K562 (cell line): ENCODE data around the gene DOLPP1. TPM values are rescaled to one million over a fixed set of nuclear protein-coding genes. Genes with fewer than 3 reads are reported as not detected.

ENCODE experiments used
- EHMT2 ChIP-seq: fragments of 450-650 bp; IDR thresholded peaks from 2 replicates; pipeline ENCODE4 v1.6.1; 2018; ENCODE audit warnings: antibody characterized with exemption
- EZH2 ChIP-seq: IDR thresholded peaks from 2 replicates; pipeline ENCODE4 v1.6.1; 2012; ENCODE audit warnings: low read depth, mild to moderate bottlenecking, inconsistent platforms, low read length, borderline replicate concordance
- HSF4 ChIP-seq: fragments of 250-450 bp; sonication (Bioruptor Pico); IDR thresholded peaks from 2 replicates; pipeline ENCODE4 v2.1.2; 2022; ENCODE audit warnings: mild to moderate bottlenecking, moderate library complexity, borderline replicate concordance
- MCM2 ChIP-seq: fragments of 450-650 bp; IDR thresholded peaks from 2 replicates; pipeline ENCODE4 v1.6.1; 2017; ENCODE audit warnings: low read depth, mild to moderate bottlenecking
- MLLT1 ChIP-seq, 2 experiments: fragments of 450-650 bp; IDR thresholded peaks; 2 replicates each; pipeline ENCODE4 v1.6.1; 2016
- RAD51 ChIP-seq: fragments of 450-650 bp; IDR thresholded peaks from 2 replicates; pipeline ENCODE4 v1.7.1; 2016; ENCODE audit warnings: low read depth, mild to moderate bottlenecking, borderline replicate concordance
- RNF2 ChIP-seq: sonication (generic); IDR thresholded peaks from 2 replicates; pipeline ENCODE4 v1.6.1; 2016
- TGIF2 ChIP-seq: sonication (generic); formaldehyde crosslinking; IDR thresholded peaks from 2 replicates; pipeline ENCODE4 v1.8.1; 2022; ENCODE audit warnings: mild to moderate bottlenecking, missing genetic modification reagents, moderate library complexity
- USF1 ChIP-seq: sonication (generic); formaldehyde crosslinking; IDR thresholded peaks from 2 replicates; pipeline ENCODE4 v1.9.0; 2022; ENCODE audit warnings: mild to moderate bottlenecking, missing genetic modification reagents
- WHSC1 ChIP-seq: IDR thresholded peaks from one replicate; pipeline ENCODE4 v1.6.1; 2012; ENCODE audit warnings: low read length, control low read depth, inconsistent platforms
- ZFX ChIP-seq: sonication (generic); formaldehyde crosslinking; IDR thresholded peaks from 2 replicates; pipeline ENCODE4 v1.8.0; 2022; ENCODE audit warnings: mild to moderate bottlenecking, missing genetic modification reagents, moderate library complexity
- ZNF124 ChIP-seq: sonication (generic); formaldehyde crosslinking; IDR thresholded peaks from 2 replicates; pipeline ENCODE4 v1.8.1; 2022; ENCODE audit warnings: missing genetic modification reagents
- ZNF146 ChIP-seq: IDR thresholded peaks from one replicate; pipeline ENCODE4 v1.6.1; 2018; ENCODE audit warnings: missing compliant biosample characterization; ENCODE audit not compliant: unreplicated experiment
- ZNF212 ChIP-seq: fragments of 450-650 bp; formaldehyde crosslinking; IDR thresholded peaks from 2 replicates; pipeline ENCODE4 v1.4.0; 2020; ENCODE audit warnings: mild to moderate bottlenecking
- ZNF398 ChIP-seq: fragments of 250-450 bp; sonication (Bioruptor Pico); IDR thresholded peaks from 2 replicates; pipeline ENCODE4 v1.8.0; 2021; ENCODE audit warnings: moderate library complexity, mild to moderate bottlenecking, inconsistent platforms
- polyA plus RNA-seq, 8 experiments: library from polyadenylated mRNA; depleted of rRNA in 4 of 8; stranded (reverse) in 5 of 8; unstranded in 3 of 8; fragments of >200 nt; fragmentation: Nextera tagmentation in 2 of 8; fragmentation: Illumina TruSeq in 1 of 8; extraction: Ambion mirVana in 2 of 8; extraction: Trizol in 1 of 8; gene quantifications; 2 replicates each; pipeline versions ENCODE4 v1.2.1 to v1.2.3, GENCODE V29; 2011 to 2014; ENCODE audit warnings: inconsistent platforms in 1 of 8, missing spikeins in 1 of 8
- total RNA-seq, 7 experiments: library from RNA; depleted of rRNA in 6 of 7; stranded (reverse); fragments of >200 nt in 6 of 7; fragmentation: Illumina TruSeq in 2 of 7; extraction: Trizol in 2 of 7; gene quantifications; 2 replicates each; pipeline versions ENCODE4 v1.2.1 to v1.2.3, GENCODE V29; 2011 to 2021; ENCODE audit warnings: low replicate concordance in 1 of 7
- TF ChIP-seq, protein P1 (sequence below): fragments of 450-650 bp; formaldehyde crosslinking; IDR thresholded peaks from 2 replicates; pipeline ENCODE4 v1.4.0; 2020; ENCODE audit warnings: mild to moderate bottlenecking, mixed read lengths
- TF ChIP-seq, protein P2 (sequence below): fragments of 250-450 bp; sonication (Bioruptor Pico); IDR thresholded peaks from 2 replicates; pipeline ENCODE4 v1.4.0; 2020; ENCODE audit warnings: mild to moderate bottlenecking

DOLPP1 gene
- total and polyA plus RNA-seq, 9 of the 15 experiments (the other 6 are each of a cell fraction or from before 2014, with no cell fraction given): 3.0 to 39.8 (median 30.5) TPM

DNA sequence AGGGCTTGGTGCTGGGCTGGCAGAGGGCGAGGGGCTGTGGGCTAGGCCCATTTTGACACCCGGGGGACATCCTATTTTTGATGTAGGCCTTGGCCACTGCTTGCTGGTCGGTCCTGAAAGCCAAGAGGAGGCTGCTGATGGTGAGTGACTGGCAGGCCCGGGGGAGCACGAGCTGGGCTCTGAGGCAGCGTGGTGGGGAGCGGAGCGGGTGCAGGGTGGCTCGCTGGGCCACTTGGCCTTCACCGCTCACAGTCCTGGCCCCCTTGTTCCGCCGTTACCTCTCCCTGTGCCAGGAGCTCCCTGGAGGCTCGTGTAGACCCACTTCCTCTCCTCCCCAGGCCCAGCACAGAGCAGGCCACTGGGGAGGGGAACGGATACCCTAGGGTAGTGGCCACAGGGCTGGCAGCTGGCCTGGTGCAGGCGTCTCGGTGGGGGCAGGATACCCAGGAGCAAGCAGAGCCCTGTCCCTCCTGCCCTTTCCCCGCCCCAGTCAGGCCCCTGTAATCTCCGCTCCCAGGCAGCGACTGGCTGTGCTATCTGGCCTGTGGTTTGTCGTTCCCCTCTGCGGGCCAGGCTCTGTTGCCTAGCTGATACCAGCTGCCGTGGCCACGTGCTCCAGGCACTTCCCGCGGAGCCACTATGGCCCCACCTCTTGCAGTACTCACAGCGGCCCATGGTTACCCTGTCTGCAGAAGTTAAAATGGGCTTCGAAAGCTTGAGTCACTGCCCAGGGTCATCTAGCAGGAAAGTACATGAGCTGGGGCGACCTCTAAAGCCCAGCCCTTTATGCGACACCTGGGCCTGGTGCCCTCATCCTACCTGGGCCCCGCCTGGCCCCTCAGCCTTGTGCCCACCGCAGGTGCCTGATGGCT is 11.7 kb upstream of the DOLPP1 start (continued):
- TF ChIP-seq MLLT1 (IDR thresholded peaks at IDR 0.05): peak; percentile 26 to 98; a peak in 2 of 4 replicates
- no peak for TF ChIP-seq ZNF398 (CRISPR knock-in tag)
- TF ChIP-seq USF1 (CRISPR knock-in tag): peak; percentile 99
- peak; percentile 93 for TF ChIP-seq RAD51
- TF ChIP-seq HSF4: peak; percentile 78; the same call in 1 of the 2 replicates
- TF ChIP-seq ZNF212 (CRISPR knock-in tag): no peak
- TF ChIP-seq MCM2: no peak
- TF ChIP-seq TGIF2 (CRISPR knock-in tag): no peak
- TF ChIP-seq ZNF146 (CRISPR knock-in tag): no peak
- TF ChIP-seq RNF2: peak; percentile 99
- TF ChIP-seq EHMT2: no peak
- TF ChIP-seq, protein P1, sequence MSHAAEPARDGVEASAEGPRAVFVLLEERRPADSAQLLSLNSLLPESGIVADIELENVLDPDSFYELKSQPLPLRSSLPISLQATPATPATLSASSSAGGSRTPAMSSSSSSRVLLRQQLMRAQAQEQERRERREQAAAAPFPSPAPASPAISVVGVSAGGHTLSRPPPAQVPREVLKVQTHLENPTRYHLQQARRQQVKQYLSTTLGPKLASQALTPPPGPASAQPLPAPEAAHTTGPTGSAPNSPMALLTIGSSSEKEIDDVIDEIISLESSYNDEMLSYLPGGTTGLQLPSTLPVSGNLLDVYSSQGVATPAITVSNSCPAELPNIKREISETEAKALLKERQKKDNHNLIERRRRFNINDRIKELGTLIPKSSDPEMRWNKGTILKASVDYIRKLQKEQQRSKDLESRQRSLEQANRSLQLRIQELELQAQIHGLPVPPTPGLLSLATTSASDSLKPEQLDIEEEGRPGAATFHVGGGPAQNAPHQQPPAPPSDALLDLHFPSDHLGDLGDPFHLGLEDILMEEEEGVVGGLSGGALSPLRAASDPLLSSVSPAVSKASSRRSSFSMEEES (CRISPR knock-in tag): no peak
- TF ChIP-seq EZH2: peak; percentile 61; the same call in 1 of the 2 replicates
- no peak for TF ChIP-seq WHSC1
- TF ChIP-seq, protein P2, sequence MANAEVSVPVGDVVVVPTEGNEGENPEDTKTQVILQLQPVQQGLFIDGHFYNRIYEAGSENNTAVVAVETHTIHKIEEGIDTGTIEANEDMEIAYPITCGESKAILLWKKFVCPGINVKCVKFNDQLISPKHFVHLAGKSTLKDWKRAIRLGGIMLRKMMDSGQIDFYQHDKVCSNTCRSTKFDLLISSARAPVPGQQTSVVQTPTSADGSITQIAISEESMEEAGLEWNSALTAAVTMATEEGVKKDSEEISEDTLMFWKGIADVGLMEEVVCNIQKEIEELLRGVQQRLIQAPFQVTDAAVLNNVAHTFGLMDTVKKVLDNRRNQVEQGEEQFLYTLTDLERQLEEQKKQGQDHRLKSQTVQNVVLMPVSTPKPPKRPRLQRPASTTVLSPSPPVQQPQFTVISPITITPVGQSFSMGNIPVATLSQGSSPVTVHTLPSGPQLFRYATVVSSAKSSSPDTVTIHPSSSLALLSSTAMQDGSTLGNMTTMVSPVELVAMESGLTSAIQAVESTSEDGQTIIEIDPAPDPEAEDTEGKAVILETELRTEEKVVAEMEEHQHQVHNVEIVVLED: peak; percentile 45
- no peak for TF ChIP-seq ZNF124 (CRISPR knock-in tag)
- peak; percentile 84 for TF ChIP-seq ZFX (CRISPR knock-in tag)
